ENCODE results near the gene RPS6KA5. TPM values are rescaled to one million over a fixed set of nuclear protein-coding genes. Genes with fewer than 3 reads are reported as not detected.
"Not testable (repeated sequence)": the region's sequence is repeated elsewhere in the genome, so short reads cannot be mapped to it uniquely, and the experiment has no call there.

RPS6KA5 gene
- total RNA-seq, 1 donor from 2014 or later = 3.6 TPM

DNA sequence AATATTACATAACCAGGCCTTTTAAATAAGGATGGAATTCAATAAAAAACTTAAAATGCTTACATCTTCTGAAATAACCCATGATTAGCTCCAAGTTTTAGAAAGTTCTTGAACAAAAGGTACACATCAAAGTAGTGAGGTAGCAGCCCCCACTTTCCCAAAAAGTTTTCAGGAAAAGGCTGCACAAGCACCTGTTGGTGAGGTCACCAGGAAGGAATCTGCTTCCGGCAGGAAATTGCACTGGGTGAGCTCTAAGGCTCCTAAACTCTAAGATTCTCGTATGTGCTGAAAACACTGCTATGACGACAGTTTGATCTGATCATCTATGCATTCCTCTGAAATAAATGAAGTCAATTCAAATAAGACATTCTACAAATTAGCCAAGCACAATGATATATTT, 210.0 kb downstream of the RPS6KA5 start:
- TF ChIP-seq CTCF (conservative IDR thresholded peaks at IDR 0.05; ENCODE audit: low read depth, low read length) = no peak
- H3K4me3 ChIP-seq (ENCODE audit: low read depth, low read length) = no peak overlapping the region
- DNase-seq (ENCODE audit: low read depth) = peak; percentile 66

GRCh38 chr14:90849787-90850444, 210.5 kb downstream of the RPS6KA5 start:
- DNase-seq (ENCODE audit: low read depth) = no peak
- no peak overlapping the region for H3K4me3 ChIP-seq (ENCODE audit: low read depth, low read length)
- TF ChIP-seq CTCF (conservative IDR thresholded peaks at IDR 0.05; ENCODE audit: low read depth, low read length) = no peak

DNA sequence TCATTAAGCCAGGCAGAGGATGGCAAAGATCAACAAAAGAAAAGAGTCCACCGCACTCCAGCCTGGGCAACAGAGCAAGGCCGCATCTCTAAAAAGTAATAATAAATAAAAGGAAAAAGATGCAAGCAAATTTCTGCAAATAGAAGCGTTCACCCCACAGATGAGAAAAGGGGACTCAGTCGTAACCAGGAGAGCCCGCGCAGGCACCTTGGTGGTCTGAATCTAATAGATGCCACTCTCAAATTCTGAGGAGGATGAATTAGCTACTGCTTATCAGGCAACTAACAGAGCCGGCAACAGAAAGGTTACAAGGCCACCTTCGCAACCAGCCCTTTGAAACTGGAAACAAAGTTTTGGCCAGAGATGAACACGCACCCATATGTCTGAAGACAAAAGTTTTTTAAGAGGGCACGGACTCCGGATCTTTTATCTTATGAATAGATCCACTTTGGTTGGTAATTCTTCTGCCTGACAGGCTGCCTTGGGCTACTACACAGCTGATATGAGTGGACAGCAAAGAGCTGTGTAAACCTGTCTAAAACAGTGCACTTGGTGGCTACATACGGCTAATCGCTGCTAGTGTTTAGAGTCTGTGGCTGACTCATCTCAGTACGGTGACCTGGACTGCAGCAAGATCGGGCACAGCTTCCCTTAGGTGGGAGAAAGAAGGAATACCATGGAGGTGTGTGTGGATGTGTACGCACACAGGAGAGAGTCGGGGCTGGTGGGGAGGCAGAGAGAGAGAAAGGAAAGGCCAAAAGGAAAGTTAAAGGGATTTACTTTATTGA, 211.3 kb downstream of the RPS6KA5 start:
- no peak for DNase-seq (ENCODE audit: low read depth)
- no peak for TF ChIP-seq CTCF (conservative IDR thresholded peaks at IDR 0.05; ENCODE audit: low read depth, low read length)
- H3K4me3 ChIP-seq (ENCODE audit: low read depth, low read length) = no peak overlapping the region

- no peak overlapping the region for H3K4me3 ChIP-seq (ENCODE audit: low read depth, low read length)
- DNase-seq (ENCODE audit: low read depth) = no peak
- TF ChIP-seq CTCF (conservative IDR thresholded peaks at IDR 0.05; ENCODE audit: low read depth, low read length) = no peak
These were observed 213.9 kb downstream of the RPS6KA5 start for GRCh38 chr14:90846511-90846910.

- no peak overlapping the region for H3K4me3 ChIP-seq (ENCODE audit: low read depth, low read length)
- TF ChIP-seq CTCF (conservative IDR thresholded peaks at IDR 0.05; ENCODE audit: low read depth, low read length) = no peak
- DNase-seq (ENCODE audit: low read depth) = no peak
These were observed 216.1 kb downstream of the RPS6KA5 start for GRCh38 chr14:90844321-90844720.

DNA sequence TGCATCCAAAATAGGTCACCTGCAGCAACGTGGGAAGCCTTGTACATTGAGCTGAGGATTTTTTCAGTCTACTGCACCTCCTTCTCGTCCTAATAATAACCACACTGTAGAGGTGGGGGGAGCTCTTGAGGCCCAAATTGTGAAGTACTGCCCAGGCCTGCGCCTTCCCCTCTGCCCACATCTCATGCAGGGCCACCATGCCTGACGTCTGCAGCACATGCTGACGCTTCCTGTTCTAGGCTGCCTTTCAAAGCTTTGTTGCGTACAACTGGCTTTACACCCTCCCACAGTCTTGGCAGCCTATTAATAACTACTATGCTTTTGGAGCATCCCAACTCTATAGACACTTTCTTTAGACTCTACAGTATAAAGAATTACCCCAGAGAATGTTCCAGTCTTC, 217.7 kb downstream of the RPS6KA5 start:
- no peak overlapping the region for H3K4me3 ChIP-seq (ENCODE audit: low read depth, low read length)
- DNase-seq (ENCODE audit: low read depth) = no peak
- no peak for TF ChIP-seq CTCF (conservative IDR thresholded peaks at IDR 0.05; ENCODE audit: low read depth, low read length)

DNA sequence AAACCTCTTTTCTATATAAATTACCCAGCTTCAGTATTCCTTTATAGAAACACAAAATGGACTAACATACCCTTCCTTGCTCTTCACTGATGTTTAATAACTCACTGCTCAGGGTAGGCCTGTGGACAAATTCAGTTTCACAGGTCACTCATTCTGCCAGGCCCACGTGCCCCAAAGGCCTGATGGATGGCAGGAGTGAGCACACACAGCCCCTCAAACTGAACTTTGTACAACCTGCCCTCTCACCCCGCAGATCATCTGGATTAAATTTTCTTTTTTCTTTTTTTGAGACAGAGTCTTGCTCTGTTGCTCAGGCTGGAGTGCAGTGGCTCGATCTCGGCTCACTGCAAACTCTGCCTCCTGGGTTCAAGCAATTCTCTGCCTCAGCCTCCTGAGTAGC, 219.8 kb downstream of the RPS6KA5 start:
- not testable (repeated sequence) for DNase-seq (ENCODE audit: low read depth); H3K4me3 ChIP-seq (ENCODE audit: low read depth, low read length)
